Myocyte (in vitro differentiated cells): ENCODE measurements around the gene LRRC58. TPM values are rescaled to one million over a fixed set of nuclear protein-coding genes. Genes with fewer than 3 reads are reported as not detected.

ENCODE experiments used
- DNase-seq: peaks from one replicate; pipeline ENCODE4 v3.0.0-alpha.2; 2012; ENCODE audit warnings: low read depth
- microRNA counts: library from miRNA; unstranded; fragments of <30 nt; microRNA quantifications from one replicate; lab custom pipeline; 2016
- total RNA-seq: library from RNA; depleted of rRNA; stranded (reverse); fragments of >200 nt; gene quantifications from 2 replicates; pipeline ENCODE4 v1.2.3, GENCODE V29; 2014

LRRC58 gene
- total RNA-seq, 1 donor from 2014 or later = 23.6 TPM

DNA sequence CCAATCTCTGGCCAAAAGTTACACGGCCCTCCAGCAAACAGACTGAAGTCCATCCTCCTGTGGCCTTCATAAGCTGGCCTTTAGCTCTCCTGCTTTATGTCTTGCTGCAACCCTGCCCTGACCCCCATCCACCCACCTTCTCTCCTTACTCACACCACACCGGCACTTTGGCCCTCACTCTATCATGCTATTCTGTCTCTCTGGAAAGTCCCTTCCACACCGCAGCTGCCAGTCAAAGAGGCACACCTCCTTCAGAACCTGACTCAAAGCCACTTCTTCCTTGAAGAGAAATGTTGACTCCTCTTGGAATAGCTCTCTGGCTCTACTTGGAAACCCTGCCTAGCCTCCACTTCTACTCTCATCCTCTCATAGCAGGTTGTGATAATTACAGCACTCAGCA is 68.6 kb downstream of the LRRC58 start:
- DNase-seq = no peak

DNA sequence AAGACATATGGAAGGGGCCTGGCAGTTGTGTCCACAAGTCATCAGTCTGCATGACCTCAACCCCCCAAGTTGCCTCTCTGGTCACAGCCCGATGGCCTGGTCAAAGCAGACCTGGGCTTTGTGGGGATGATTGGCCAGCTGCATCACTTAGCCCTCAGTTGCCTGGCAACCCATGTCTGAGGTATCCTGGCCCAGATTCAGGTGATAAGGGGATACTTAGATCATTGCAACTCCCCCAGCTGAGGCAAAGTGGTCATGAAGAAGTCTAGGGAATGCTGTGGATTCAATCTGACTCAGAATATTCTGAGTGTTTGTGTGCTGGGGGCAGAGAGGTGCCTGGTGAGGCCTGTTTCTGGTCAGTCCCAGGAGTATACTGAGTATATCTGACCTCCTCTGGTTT is 69.1 kb downstream of the LRRC58 start:
- DNase-seq = no peak

DNA sequence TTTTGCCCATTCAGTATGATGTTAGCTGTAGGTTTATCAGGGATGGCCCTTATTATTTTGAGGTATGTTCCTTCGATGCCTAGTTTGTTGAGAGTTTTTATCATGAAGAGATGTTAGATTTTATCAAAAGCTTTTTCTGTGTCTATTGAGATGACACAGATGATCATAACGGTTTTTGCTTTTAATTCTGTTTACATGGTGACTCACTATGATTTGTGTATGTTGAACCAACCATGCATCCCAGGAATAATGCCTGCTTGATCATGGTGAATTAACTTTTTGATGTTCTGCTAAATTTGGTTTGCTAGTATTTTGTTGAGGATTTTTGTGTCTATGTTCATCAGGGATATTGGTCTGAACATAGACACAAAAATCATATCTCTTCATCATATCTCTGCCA is 72.4 kb downstream of the LRRC58 start:
- no peak for DNase-seq

DNA sequence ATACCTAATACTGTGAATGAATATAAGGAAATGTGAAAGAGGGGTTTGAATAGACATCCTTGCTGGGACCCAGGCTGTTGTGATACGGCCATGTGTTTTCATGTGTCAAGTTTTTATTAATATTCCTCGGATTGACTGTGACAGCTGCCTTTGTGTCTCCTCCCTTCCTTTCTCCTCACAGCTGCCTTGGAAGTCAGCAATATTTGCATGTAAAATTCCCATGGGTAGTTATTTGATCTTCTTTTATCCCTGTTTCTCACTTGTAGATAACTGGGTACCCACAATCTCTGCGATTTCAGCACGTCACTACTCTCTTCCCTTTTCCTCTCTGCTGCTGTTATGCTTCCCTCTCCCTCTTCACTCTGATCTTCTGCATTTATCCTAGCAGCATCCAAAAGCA is 73.5 kb downstream of the LRRC58 start:
- DNase-seq = peak; percentile 97

DNA sequence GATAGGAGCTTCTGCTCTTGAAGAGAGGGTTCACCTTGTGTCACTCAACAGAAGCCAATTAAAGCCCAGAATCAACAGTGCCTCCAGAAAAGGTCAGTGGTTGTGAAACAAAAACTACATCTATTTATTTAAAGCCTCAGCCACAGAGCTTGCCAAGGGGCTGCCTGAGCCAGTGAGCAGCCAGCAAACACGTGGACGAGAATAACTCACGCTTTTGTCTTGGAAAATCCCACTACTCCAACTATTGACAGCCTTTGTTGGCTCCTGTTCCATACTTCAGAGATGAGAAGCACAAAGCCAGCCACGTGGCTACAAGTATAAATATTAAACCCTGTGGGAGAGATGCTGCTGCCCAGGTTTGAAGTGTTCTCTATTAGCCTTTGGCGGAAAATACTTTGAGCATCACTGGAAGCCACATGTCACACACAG is 74.4 kb downstream of the LRRC58 start:
- peak; percentile 79 for DNase-seq

MicroRNA genes within 50 kb of the gene (microRNA counts, 767-probe panel; counts per million panel counts)
- not detected for microRNA hsa-miR-198 (lab: Ali Mortazavi, UCI)

Other genes starting within 250 kb of the LRRC58 start
- gene GPR156, start 64.1 kb downstream of the LRRC58 start, total RNA-seq = 1.2 and 1.9 TPM in 2 replicates
- gene FSTL1, start 101.6 kb upstream of the LRRC58 start, total RNA-seq = 157 and 193 TPM in 2 replicates
- 81.1 and 150 TPM in 2 replicates for gene NDUFB4, start 247.0 kb upstream of the LRRC58 start, total RNA-seq